Measurements from ENCODE around the gene WNT9A. TPM values are rescaled to one million over a fixed set of nuclear protein-coding genes. Genes with fewer than 3 reads are reported as not detected.

The WNT9A gene
- total RNA-seq, 2 experiments from 2014 or later, result 0.30 to 0.50 TPM

DNA sequence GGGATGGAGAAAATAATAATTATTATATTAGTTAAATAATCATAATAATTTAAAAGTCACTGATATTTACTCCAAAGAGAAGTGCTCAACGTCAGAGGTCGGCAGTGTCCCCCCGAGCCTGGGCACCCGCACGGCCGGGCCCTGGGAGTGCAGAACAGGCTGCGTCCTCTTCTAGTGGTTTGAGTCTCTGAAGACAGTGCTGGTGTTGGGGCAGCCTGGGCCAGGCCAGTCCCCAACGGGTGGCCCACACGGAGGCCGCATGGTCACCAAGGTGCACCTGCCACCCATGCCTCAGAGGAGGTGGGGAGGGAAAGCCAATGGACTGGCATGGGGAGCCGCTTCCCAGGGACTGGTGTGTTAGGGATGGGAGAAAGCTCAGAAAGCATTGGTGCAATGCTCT, 27.3 kb downstream of the WNT9A start:
- Mint-ChIP-seq H3K27ac (no peak overlapping the region), H3K27me3 (no peaks in the 10 kb centered on the region), H3K9me3 (ENCODE audit: low read depth) (no peaks in the 10 kb centered on the region), H3K4me3 (no peak overlapping the region), H3K36me3 (no peaks in the 10 kb centered on the region), H3K4me1 (no peaks in the 10 kb centered on the region)
- DNase-seq, result no peak
- CTCF ChIA-PET, result no interaction called here
- no peak for ATAC-seq

DNA sequence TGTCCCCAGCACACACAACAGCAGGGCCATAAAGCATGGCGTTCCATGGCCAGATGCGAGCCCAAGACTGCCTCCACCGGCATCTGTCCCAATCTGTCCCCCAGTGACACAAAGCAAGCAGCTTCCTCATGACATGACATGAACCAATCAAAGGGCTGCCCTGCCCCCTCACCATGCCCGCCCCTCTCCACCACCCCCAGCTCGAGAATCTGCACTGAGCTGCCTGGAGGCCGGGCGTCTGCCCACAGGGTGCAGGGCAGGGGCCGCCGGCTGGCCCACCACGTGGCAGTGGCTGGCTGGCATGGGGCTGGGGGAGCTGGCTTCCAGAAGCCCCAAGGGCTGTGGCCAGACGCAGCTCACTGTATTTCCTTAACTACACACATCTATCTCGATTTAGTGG, 27.8 kb downstream of the WNT9A start:
- Mint-ChIP-seq H3K9me3 (ENCODE audit: low read depth) (no peaks in the 10 kb centered on the region), H3K27ac (no peak overlapping the region), H3K36me3 (no peaks in the 10 kb centered on the region), H3K27me3 (no peaks in the 10 kb centered on the region), H3K4me1 (no peaks in the 10 kb centered on the region), H3K4me3 (no peak overlapping the region)
- CTCF ChIA-PET, result no interaction called here
- DNase-seq, result no peak
- no peak for ATAC-seq

DNA sequence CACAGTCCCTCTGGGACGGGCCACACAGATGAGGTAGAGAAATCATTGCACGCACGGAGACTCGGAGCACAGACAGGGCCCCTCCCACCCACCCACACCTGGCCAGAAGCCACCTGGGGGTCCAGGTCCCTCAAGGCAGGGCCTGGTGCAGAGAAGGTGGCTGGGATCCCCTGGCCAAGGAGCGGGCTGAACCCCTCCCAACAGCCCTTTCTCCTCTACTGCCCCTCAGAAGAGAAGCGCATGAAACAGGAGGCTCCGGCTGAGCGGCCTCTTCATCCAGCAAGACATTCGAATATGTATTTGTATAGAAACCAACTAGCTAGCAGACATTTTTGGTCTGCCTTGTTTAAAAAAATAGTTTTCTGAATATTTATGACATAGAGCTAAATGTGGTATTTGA, 29.0 kb downstream of the WNT9A start:
- CTCF ChIA-PET, result no interaction called here
- Mint-ChIP-seq H3K4me1 (no peaks in the 10 kb centered on the region), H3K4me3 (no peak overlapping the region), H3K27ac (no peak overlapping the region), H3K36me3 (no peaks in the 10 kb centered on the region), H3K9me3 (ENCODE audit: low read depth) (no peaks in the 10 kb centered on the region), H3K27me3 (no peaks in the 10 kb centered on the region)
- ATAC-seq (no peak), DNase-seq (no peak)

DNA sequence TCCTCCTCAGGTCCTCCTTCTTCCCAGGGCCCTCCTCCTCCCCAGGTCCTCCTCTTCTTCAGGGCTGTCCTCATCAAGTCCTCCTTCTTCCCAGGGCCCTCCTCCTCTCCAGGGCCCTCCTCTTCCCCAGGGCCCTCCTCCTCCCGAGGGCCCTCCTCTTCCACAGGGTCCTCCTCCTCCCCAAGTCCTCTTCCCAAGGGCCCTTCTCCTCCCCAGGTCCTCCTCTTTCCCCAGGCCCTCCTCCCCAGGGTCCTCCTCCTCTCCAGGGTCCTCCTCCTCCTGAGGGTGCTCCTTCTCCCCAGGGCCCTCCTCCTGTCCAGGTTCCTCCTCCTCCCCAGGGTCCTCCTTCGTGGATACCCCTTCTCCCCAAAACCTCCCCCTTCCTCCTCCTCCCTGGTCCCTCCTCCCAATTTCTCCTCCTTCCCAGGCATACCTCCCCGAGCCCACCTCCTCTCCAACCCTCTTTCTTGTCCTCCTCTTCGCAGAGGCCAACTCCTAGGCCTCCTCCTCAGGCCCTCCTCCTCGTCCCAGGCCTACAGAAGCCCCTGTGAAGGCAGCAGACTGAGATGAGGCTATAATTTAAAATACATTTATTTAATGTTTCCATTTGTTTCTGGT, 29.5 kb downstream of the WNT9A start:
- H3K27me3 Mint-ChIP-seq, result no peaks in the 10 kb centered on the region
- no peaks in the 10 kb centered on the region for H3K36me3 Mint-ChIP-seq
- no peaks in the 10 kb centered on the region for H3K9me3 Mint-ChIP-seq (ENCODE audit: low read depth)
- ATAC-seq (no peak), DNase-seq (no peak)
- no peaks in the 10 kb centered on the region for H3K4me1 Mint-ChIP-seq
- no peak overlapping the region for H3K4me3 Mint-ChIP-seq
- H3K27ac Mint-ChIP-seq, result no peak overlapping the region
- CTCF ChIA-PET, result no interaction called here

DNA sequence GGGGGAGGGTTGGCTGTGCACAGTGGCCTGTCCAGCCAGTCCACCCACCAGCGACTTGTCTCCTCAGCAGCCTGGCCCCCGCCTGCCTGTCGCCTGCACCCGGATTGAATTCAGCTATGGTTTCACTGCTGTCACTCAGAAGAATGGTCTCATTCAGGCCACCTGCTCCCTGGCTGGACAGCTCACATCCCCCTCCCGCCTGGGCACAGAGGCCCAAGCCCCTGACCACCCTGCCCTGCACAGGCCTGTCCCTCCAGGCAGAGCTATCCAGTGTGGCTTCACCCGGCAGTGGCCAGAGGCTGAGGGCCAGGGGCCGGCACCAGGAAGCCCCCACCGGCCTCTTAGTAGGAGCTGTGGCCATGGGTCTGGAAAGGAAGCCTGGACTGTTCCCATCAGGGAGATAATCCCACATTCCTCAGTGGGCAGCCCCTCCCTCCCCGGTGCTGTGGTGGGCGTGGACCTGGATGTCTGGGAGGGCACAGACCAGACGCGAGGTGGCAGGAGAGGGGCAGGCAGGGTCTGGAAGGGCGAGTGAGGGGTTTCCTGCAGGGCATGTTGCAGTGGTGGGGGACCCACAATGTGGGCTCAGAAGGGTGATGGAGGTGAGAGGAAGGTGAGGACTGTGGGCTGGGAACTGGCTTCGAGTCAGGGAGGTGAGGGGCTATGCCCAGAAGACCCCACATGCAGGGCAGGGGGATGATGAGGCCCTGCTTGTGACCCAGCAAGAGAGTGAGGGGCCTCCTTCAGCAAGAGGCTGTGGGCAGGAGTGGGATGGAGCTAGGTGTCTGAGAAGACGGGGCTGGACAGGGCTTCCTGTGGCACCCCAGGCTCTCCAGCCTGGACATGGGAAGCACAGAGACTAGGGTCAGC, 30.4 kb downstream of the WNT9A start:
- Mint-ChIP-seq H3K36me3 (no peaks in the 10 kb centered on the region), H3K9me3 (ENCODE audit: low read depth) (no peaks in the 10 kb centered on the region), H3K4me1 (no peaks in the 10 kb centered on the region), H3K27ac (no peak overlapping the region), H3K4me3 (no peak overlapping the region), H3K27me3 (no peaks in the 10 kb centered on the region)
- ATAC-seq, result no peak
- CTCF ChIA-PET, result no interaction called here
- no peak for DNase-seq

DNA sequence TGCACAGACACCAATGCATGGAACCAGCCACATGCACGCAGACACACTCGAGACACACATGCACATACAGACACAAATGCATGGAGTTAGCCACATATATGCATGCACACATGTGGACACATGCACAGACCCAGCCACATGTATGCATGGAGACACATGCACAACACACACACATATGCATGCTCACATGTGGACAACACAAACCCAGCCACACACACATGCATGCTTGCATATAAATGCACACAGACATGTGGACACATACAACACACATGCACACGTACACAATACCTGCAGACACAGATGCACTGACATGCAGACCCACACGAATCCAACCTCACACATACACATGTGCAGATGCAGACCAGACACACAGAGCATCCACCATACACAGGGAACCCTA, 31.1 kb downstream of the WNT9A start:
- ATAC-seq (no peak), DNase-seq (no peak)
- Mint-ChIP-seq H3K4me1 (no peaks in the 10 kb centered on the region), H3K27me3 (no peaks in the 10 kb centered on the region), H3K4me3 (no peak overlapping the region), H3K9me3 (ENCODE audit: low read depth) (no peaks in the 10 kb centered on the region), H3K36me3 (no peaks in the 10 kb centered on the region), H3K27ac (no peak overlapping the region)
- CTCF ChIA-PET, result no interaction called here

DNA sequence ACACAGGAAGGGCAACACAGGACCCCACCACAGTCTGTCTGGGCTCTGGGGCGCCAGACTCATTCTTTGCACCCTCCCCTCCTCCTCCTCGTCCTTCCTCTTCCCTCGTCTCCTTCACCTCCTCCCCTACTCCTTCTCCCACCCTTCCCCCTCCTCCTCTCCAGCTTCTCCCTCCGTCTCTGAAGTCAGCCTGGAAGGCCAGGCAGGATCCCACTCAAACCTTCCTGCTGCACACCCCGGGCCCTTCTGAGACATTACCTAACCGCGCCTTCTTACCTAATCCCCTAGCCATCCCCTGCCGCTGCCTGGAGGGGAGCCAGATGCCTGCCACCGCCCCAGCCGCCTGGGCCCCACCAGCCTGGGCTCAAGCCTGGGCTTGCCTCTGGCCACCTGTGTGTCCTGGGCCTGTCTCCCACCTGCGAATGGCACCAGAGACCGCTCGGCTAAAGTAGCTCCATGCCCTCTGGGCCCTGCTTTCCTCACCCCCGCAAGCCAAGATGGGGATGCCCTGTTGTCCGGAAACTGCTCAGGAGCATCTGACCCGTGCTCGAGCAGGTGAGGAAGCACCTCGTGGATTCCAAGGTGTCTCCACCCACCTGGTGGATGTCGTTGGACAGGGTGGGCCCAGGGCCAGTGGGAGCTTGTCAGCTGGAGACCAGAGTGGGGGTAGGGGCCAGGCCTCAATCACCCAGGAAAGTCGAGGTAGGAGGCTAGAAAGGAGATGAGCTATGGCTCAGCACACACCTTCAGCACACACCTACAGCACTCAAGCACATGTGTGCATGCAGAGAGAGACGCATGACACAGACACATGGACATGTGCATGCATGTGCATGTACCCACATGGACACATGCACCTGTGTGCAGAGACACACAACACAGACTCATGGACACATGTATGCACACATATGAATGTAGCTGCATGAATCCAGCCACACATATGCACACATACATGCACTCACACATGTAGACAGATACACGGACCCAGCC, 31.9 kb downstream of the WNT9A start:
- Mint-ChIP-seq H3K36me3 (no peaks in the 10 kb centered on the region), H3K9me3 (ENCODE audit: low read depth) (no peaks in the 10 kb centered on the region), H3K27ac (no peak overlapping the region), H3K27me3 (no peaks in the 10 kb centered on the region), H3K4me1 (peaks cover 4% of the 10 kb centered on the region), H3K4me3 (no peak overlapping the region)
- CTCF ChIA-PET, result no interaction called here
- DNase-seq (no peak), ATAC-seq (no peak)

DNA sequence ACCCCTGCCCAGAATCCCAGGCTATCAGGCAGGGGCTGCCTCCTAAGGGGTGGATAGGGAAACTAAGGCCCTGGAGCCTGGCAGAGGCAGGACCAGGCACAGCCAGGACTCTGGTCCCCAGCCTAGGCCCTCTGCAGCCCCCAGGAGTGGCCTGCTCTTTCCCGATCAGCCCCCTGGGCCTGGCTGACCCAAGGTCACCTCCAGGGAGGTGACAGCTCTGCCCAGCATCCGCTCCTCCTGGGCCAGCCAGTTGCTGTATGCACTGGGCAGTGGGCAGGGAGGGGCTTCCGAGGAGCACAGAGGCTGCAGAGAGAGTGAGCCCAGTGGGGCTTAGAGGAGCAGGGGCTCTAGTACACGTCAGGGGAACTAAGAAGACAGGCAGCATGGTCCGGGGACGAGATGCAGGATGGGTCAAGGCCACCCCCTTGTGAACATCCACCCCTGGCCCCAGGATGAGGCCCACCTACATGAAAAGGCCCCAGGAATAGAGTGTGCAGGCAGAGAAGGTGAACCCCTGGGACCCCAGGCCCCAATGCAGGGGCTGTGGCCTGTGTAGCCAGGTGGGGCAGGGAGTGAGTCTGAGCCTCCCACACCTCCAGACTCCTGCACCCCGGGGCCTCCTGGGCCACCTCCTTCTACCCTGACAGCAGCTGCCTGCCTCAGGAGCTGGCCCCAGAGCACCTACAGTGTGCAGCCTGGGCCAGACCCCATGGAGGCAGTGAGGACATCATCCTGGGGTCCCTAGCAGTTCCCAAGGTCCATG, 32.8 kb downstream of the WNT9A start:
- Mint-ChIP-seq H3K9me3 (ENCODE audit: low read depth) (no peaks in the 10 kb centered on the region), H3K4me3 (no peak overlapping the region), H3K4me1 (peaks cover 4% of the 10 kb centered on the region), H3K27ac (no peak overlapping the region), H3K36me3 (no peaks in the 10 kb centered on the region), H3K27me3 (no peaks in the 10 kb centered on the region)
- CTCF ChIA-PET, result no interaction called here
- ATAC-seq, result no peak
- no peak for DNase-seq

DNA sequence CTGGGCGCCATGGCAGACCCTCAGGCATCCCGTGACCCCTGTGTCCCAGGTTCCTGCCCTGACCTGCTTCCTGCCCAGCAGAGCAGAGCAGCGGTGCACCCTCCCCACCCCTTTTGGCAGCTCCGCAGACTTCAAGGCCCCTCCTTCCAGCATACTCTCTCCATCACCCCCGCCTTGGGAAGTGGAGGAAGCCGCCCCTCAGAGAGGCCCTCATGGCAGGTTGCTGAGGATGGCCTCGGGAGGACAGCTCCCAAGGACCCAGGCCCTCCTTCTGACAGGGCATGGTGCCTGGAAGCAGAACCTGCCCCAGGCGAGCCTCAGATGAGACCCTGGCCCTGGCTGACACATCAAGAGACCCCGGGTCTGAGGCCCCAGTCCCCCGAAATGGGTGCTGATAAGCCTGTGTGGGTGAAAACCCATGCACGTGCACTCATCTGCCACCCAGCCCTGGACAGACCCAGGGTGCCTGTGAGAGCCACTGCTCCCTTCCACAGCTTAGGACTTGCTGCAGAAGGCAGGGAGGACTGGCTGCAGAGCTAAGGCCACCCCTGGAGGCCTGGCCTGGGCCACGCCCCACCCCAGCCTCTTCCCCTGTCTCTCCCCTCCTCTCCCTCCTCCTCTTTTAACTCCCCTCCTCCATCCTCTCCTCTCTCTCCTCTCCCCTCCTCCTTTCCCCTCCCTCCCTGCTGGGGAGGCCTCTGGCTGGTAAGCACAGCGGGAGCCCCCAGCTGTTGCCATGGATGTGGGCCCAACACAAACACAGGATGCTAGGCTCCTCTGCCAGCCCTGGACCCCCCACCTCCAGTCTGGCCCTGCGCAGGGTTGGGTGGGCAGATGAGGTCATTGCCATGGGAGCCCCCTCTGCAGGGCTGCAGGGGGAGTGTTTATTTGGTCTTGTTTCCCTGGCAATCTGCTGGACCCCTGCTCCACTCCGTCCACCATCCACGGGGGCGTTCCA, 33.7 kb downstream of the WNT9A start:
- Mint-ChIP-seq H3K27ac (no peak overlapping the region), H3K4me1 (peaks cover 4% of the 10 kb centered on the region), H3K27me3 (peaks cover 1% of the 10 kb centered on the region), H3K4me3 (no peak overlapping the region), H3K9me3 (ENCODE audit: low read depth) (no peaks in the 10 kb centered on the region), H3K36me3 (no peaks in the 10 kb centered on the region)
- ATAC-seq (no peak), DNase-seq (no peak)
- CTCF ChIA-PET, result no interaction called here

DNA sequence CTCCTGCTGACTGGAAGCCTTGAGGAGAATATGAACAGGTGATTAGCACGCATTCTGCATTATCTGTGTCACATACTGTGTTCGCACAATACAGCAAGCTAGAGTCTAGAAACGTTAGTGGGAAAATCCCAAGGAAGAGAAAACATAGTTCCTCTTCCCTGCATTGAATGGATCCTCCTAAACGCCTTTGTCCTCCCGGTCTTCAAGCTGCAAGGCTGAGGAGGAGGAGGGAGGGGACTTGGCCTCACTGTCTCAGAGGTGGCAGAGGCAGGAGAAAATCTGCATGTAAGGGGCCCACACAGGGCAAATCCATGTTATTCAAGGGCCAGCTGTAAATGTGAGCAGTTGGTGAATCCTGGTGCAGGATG, 34.4 kb downstream of the WNT9A start:
- Mint-ChIP-seq H3K27ac (no peak overlapping the region), H3K4me3 (no peak overlapping the region), H3K9me3 (ENCODE audit: low read depth) (no peaks in the 10 kb centered on the region), H3K36me3 (no peaks in the 10 kb centered on the region), H3K27me3 (peaks cover 6% of the 10 kb centered on the region), H3K4me1 (peaks cover 4% of the 10 kb centered on the region)
- CTCF ChIA-PET, result no interaction called here
- no peak for DNase-seq
- ATAC-seq, result no peak

DNA sequence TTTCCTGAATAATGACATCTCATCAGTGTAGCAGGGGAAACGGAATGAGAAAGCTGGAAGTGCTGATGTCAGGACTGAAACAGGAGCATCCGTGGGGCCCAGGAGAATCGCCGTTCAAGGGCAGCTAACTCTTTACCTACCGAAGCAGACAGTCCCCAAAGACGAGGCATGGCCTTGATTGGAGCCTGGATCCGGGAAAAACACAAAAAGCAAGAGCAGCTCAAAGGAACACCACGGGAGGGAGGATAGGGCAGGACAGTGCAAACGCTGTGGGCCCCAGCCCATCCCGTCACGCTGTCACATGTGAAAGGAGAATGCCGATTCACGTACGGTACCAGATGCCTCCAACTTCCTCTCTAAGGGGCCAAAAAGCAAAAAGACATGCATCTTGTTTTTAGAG, 34.9 kb downstream of the WNT9A start:
- CTCF ChIA-PET, result no interaction called here
- H3K27ac Mint-ChIP-seq, result no peak overlapping the region
- DNase-seq, result no peak

DNA sequence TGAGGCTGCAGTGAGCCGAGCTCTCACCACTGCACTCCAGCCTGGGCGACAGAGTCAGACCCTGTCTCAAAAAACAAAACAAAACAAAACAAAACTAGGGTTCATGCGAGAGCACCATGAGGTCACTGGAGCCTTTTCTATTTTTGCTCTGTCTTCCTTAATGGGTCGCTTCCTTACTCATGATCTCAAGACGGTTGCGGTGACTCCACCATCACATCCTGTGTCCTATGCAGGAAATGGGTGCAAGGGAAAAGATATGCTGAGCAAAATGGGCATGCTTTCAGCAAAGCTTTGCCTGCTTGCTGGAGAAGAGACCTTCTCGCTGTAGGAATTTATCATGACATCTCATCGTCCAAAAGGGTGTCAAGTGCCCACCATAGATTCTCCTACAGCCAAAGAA, 36.4 kb downstream of the WNT9A start:
- DNase-seq, result no peak
- H3K27me3 Mint-ChIP-seq, result peaks cover 6% of the 10 kb centered on the region

More for the DNA sequence above, 34.9 kb downstream of the WNT9A start:
- no peaks in the 10 kb centered on the region for H3K36me3 Mint-ChIP-seq
- no peak overlapping the region for H3K4me3 Mint-ChIP-seq
- no peak for ATAC-seq
- peaks cover 6% of the 10 kb centered on the region for H3K27me3 Mint-ChIP-seq
- H3K4me1 Mint-ChIP-seq, result peaks cover 4% of the 10 kb centered on the region
- no peaks in the 10 kb centered on the region for H3K9me3 Mint-ChIP-seq (ENCODE audit: low read depth)

More for the DNA sequence above, 36.4 kb downstream of the WNT9A start:
- H3K36me3 Mint-ChIP-seq, result no peaks in the 10 kb centered on the region
- CTCF ChIA-PET, result no interaction called here
- no peaks in the 10 kb centered on the region for H3K9me3 Mint-ChIP-seq (ENCODE audit: low read depth)
- H3K4me1 Mint-ChIP-seq, result peaks cover 4% of the 10 kb centered on the region
- H3K27ac Mint-ChIP-seq, result no peak overlapping the region
- no peak overlapping the region for H3K4me3 Mint-ChIP-seq
- no peak for ATAC-seq

Data from activated CD8-positive, alpha-beta memory T cell treated with anti-CD3 and anti-CD28 coated beads, Interleukin-2, amount 10 ng/mL, durations not matched to agents 7 days and 5 days (primary cell).